SK-MEL-5 (cell line): ENCODE results near the gene NR6A1. TPM values are rescaled to one million over a fixed set of nuclear protein-coding genes. Genes with fewer than 3 reads are reported as not detected.

ENCODE experiments used
- DNase-seq: peaks from one replicate; pipeline ENCODE4 v3.0.0-alpha.2; 2016; ENCODE audit warnings: low read depth, low spot score
- in situ Hi-C: cut with HindIII; loops from 2 replicates; pipeline ENCODE4 v1.10.0; 2016; ENCODE audit warnings: low sequenced_read_pairs, high pct_unique_total_duplicates, low pct_unique_long_range_greater_than_20kb
- polyA plus RNA-seq, 2 experiments: library from polyadenylated mRNA; depleted of rRNA; stranded (reverse); fragments of >200 nt; gene quantifications; 2 replicates each; pipeline ENCODE4 v1.2.3, GENCODE V29; 2015
- total RNA-seq: library from RNA; depleted of rRNA; stranded (reverse); fragments of >200 nt; shearing (Covaris generic); gene quantifications from 2 replicates; pipeline ENCODE4 v1.2.3, GENCODE V29; 2014; rRNA removed

NR6A1 gene
- total RNA-seq = 7.8 and 8.0 TPM in 2 replicates
- polyA plus RNA-seq (2015; cell fraction: cytosol; rRNA removed) = 3.3 and 5.3 TPM in 2 replicates
- 15.2 and 16.2 TPM in 2 replicates for polyA plus RNA-seq (2015; cell fraction: nucleus; rRNA removed)

GRCh38 chr9:124771021-124771866, at the start of gene NR6A1:
TSS of gene NR6A1 (minus strand) at chr9:124771311.
- peak; percentile 96 for DNase-seq
- in situ Hi-C loops = loop anchor here (25.0 kb wide), 1 partner anchor 116 kb away; no protein-coding TSS in a partner anchor

GRCh38 chr9:124818431-124819281, 47.5 kb upstream of the NR6A1 start:
- DNase-seq = peak; percentile 61
- in situ Hi-C loops = no loop called here

- DNase-seq = no peak
- in situ Hi-C loops = no loop called here
Measured at GRCh38 chr9:124815601-124816000, 44.5 kb upstream of the NR6A1 start.

- in situ Hi-C loops = no loop called here
- no peak for DNase-seq
Measured at GRCh38 chr9:124814164-124814535, 43.0 kb upstream of the NR6A1 start.

- DNase-seq = no peak
- in situ Hi-C loops = no loop called here
Measured at GRCh38 chr9:124813501-124814163, 42.5 kb upstream of the NR6A1 start.

GRCh38 chr9:124813041-124813440, 41.9 kb upstream of the NR6A1 start:
- no peak for DNase-seq
- in situ Hi-C loops = no loop called here

GRCh38 chr9:124812441-124812876, 41.3 kb upstream of the NR6A1 start:
- peak; percentile 52 for DNase-seq

GRCh38 chr9:124810663-124811355, 39.7 kb upstream of the NR6A1 start:
- in situ Hi-C loops = no loop called here
- no peak for DNase-seq

More at GRCh38 chr9:124812441-124812876, 41.3 kb upstream of the NR6A1 start:
- in situ Hi-C loops = no loop called here

- in situ Hi-C loops = no loop called here
- DNase-seq = no peak
Measured at GRCh38 chr9:124809741-124810500, 38.8 kb upstream of the NR6A1 start.

- DNase-seq = no peak
- in situ Hi-C loops = no loop called here
Measured at GRCh38 chr9:124809211-124809610, 38.1 kb upstream of the NR6A1 start.

- DNase-seq = no peak
- in situ Hi-C loops = no loop called here
Measured at GRCh38 chr9:124808246-124808956, 37.3 kb upstream of the NR6A1 start.

- no peak for DNase-seq
- in situ Hi-C loops = no loop called here
Measured at GRCh38 chr9:124805186-124805585, 34.1 kb upstream of the NR6A1 start.

GRCh38 chr9:124803911-124804310, 32.8 kb upstream of the NR6A1 start:
- in situ Hi-C loops = no loop called here
- no peak for DNase-seq

- in situ Hi-C loops = no loop called here
- no peak for DNase-seq
Measured at GRCh38 chr9:124802426-124802825, 31.3 kb upstream of the NR6A1 start.

- no peak for DNase-seq
- in situ Hi-C loops = no loop called here
Measured at GRCh38 chr9:124801356-124801755, 30.2 kb upstream of the NR6A1 start.
